Sigmoid colon (tissue), 7 donors: Measurements from ENCODE around the gene PAQR7. TPM values are rescaled to one million over a fixed set of nuclear protein-coding genes. Genes with fewer than 3 reads are reported as not detected.

ENCODE experiments used
- DNase-seq: peaks from one replicate; pipeline ENCODE4 v3.0.0-alpha.2; 2019
- H3K27ac ChIP-seq, 4 donors: fragments of 200-600 bp; sonication (generic); one replicate each; pipeline ENCODE4 v1.5.1; 2016 to 2019; ENCODE audit warnings: mild to moderate bottlenecking in 1 of 4
- H3K27me3 ChIP-seq, 3 donors: fragments of 200-600 bp; sonication (generic); one replicate each; pipeline ENCODE4 v1.5.1; 2019; ENCODE audit warnings: mild to moderate bottlenecking in 1 of 3
- H3K36me3 ChIP-seq, 4 donors: fragments of 200-600 bp; sonication (generic); one replicate each; pipeline ENCODE4 v1.5.1; 2016 to 2019
- H3K4me1 ChIP-seq, 4 donors: fragments of 200-600 bp; sonication (generic); one replicate each; pipeline ENCODE4 v1.5.1; 2017 to 2019
- H3K4me3 ChIP-seq, 4 donors: fragments of 200-600 bp; sonication (generic); one replicate each; pipeline ENCODE4 v1.5.1; 2017 to 2019; ENCODE audit warnings: mild to moderate bottlenecking in 2 of 4, moderate library complexity in 1 of 4
- H3K9me3 ChIP-seq, 4 donors: fragments of 200-600 bp in 3 of 4; sonication (generic) in 3 of 4; one replicate each; pipeline versions ENCODE4 v1.5.1 to v1.6.1; 2013 to 2019
- CTCF ChIP-seq, 4 experiments: fragments of 450-650 bp in 3 of 4; fragments of 200-600 bp in 1 of 4; IDR thresholded peaks; one replicate each; pipeline ENCODE4 v1.5.1; 2016 to 2019; ENCODE audit warnings: antibody characterized with exemption in 4 of 4, mild to moderate bottlenecking in 3 of 4, moderate library complexity in 2 of 4
- EP300 ChIP-seq, 4 donors: sonication (generic); formaldehyde crosslinking; IDR thresholded peaks; one replicate each; pipeline ENCODE4 v1.6.1; 2017; ENCODE audit warnings: antibody characterized with exemption in 4 of 4
- POLR2A ChIP-seq, 2 donors: fragments of 450-650 bp; IDR thresholded peaks; one replicate each; pipeline ENCODE4 v1.6.1; 2016; ENCODE audit warnings: antibody characterized with exemption in 2 of 2, mild to moderate bottlenecking in 2 of 2, moderate library complexity in 2 of 2
- POLR2AphosphoS5 ChIP-seq, 4 donors: sonication (generic); formaldehyde crosslinking; IDR thresholded peaks; one replicate each; pipeline ENCODE4 v1.6.1; 2017; ENCODE audit warnings: antibody characterized with exemption in 4 of 4
- whole genome bisulfite sequencing, 2 donors: extraction: QIAGEN DNeasy Blood & Tissue Kit; methylation state at CpG; one replicate each; pipeline ENCODE4 v1.1.7; 2013; 5-methylcytosine and 5-hydroxymethylcytosine counted together
- intact Hi-C: fragments of 100-400 bp; cut with DNase I; formaldehyde crosslinking; loops from one replicate; pipeline ENCODE4 v1.15.1; 2023
- polyA plus RNA-seq, 3 donors: library from polyadenylated mRNA; stranded (reverse); fragments of 200-250 nt; gene quantifications; one replicate each; pipeline ENCODE4 v1.2.3, GENCODE V29; 2013
- total RNA-seq, 4 donors: library from RNA; depleted of rRNA; stranded (reverse); fragments of >200 nt; gene quantifications; one replicate each; pipeline ENCODE4 v1.1.0, GENCODE V29; 2016
- donor health status: healthy with polysubstance abuse.
- donor health status: Bipolar disorder and iron deficiency.
- donor health status: healthy.

Gene PAQR7
- total and polyA plus RNA-seq, 7 donors: 0.92 to 9.4 (median 4.3) TPM

GRCh38 chr1:25903986-25904385 lies 28.5 kb upstream of the PAQR7 start:
- TF ChIP-seq POLR2A (IDR thresholded peaks at IDR 0.05) (no peak), EP300 (IDR thresholded peaks at IDR 0.05) (no peak), CTCF (IDR thresholded peaks at IDR 0.05) (no peak), POLR2AphosphoS5 (IDR thresholded peaks at IDR 0.05) (no peak)
- Histone ChIP-seq H3K27ac (no peak overlapping the region), H3K36me3 (peaks cover 0 to 40% (median 9%) of the 10 kb centered on the region in 4 donors), H3K27me3 (no peaks in the 10 kb centered on the region), H3K9me3 (no peaks in the 10 kb centered on the region), H3K4me3 (no peak overlapping the region), H3K4me1 (peaks cover 0 to 29% (median 20%) of the 10 kb centered on the region in 4 donors)
- intact Hi-C loops: loop anchor here (5.0 kb wide), 1 partner anchor 208 kb away; the partner anchor contains the start of gene PDIK1L
- peak; percentile 22 for DNase-seq
- WGBS, 2 donors: 68 to 85% methylated on average over 3 of the region's 3 CpGs

GRCh38 chr1:25902462-25902861 lies 27.0 kb upstream of the PAQR7 start:
- H3K4me1 ChIP-seq: peaks cover 0 to 29% (median 20%) of the 10 kb centered on the region in 4 donors
- no peak overlapping the region for H3K4me3 ChIP-seq
- no peaks in the 10 kb centered on the region for H3K27me3 ChIP-seq
- intact Hi-C loops: loop anchor here (5.0 kb wide), 1 partner anchor 210 kb away; the partner anchor contains the start of gene PDIK1L
- H3K36me3 ChIP-seq: peaks cover 0 to 49% (median 9%) of the 10 kb centered on the region in 4 donors
- no peak overlapping the region for H3K27ac ChIP-seq
- no peaks in the 10 kb centered on the region for H3K9me3 ChIP-seq
- WGBS, 2 donors: 78 to 88% methylated on average over 3 of the region's 3 CpGs
- no peak for DNase-seq
- TF ChIP-seq EP300 (IDR thresholded peaks at IDR 0.05): no peak
- TF ChIP-seq POLR2AphosphoS5 (IDR thresholded peaks at IDR 0.05): no peak
- no peak for TF ChIP-seq CTCF (IDR thresholded peaks at IDR 0.05)
- no peak for TF ChIP-seq POLR2A (IDR thresholded peaks at IDR 0.05)

GRCh38 chr1:25900219-25900618 lies 24.7 kb upstream of the PAQR7 start:
- TF ChIP-seq CTCF (IDR thresholded peaks at IDR 0.05) (no peak), POLR2AphosphoS5 (IDR thresholded peaks at IDR 0.05) (no peak), POLR2A (IDR thresholded peaks at IDR 0.05) (no peak), EP300 (IDR thresholded peaks at IDR 0.05) (no peak)
- WGBS, 2 donors: 91 to 92% methylated on average over 5 of the region's 5 CpGs

GRCh38 chr1:25899792-25900191 lies 24.3 kb upstream of the PAQR7 start:
- Histone ChIP-seq H3K4me1 (peaks cover 0 to 23% (median 18%) of the 10 kb centered on the region in 4 donors), H3K27me3 (no peaks in the 10 kb centered on the region), H3K9me3 (no peaks in the 10 kb centered on the region), H3K36me3 (peaks cover 0 to 49% (median 9%) of the 10 kb centered on the region in 4 donors), H3K27ac (no peak overlapping the region), H3K4me3 (no peak overlapping the region)
- 87 to 91% methylated on average over 6 of the region's 6 CpGs for WGBS, 2 donors
- no peak for DNase-seq
- intact Hi-C loops: loop anchor here (5.0 kb wide), 1 partner anchor 213 kb away; the partner anchor contains the start of gene PDIK1L
- TF ChIP-seq POLR2A (IDR thresholded peaks at IDR 0.05) (no peak), EP300 (IDR thresholded peaks at IDR 0.05) (no peak), CTCF (IDR thresholded peaks at IDR 0.05) (no peak), POLR2AphosphoS5 (IDR thresholded peaks at IDR 0.05) (no peak)

More at GRCh38 chr1:25900219-25900618, 24.7 kb upstream of the PAQR7 start:
- DNase-seq: no peak
- H3K36me3 ChIP-seq: peaks cover 0 to 49% (median 9%) of the 10 kb centered on the region in 4 donors
- peaks cover 0 to 24% (median 19%) of the 10 kb centered on the region in 4 donors for H3K4me1 ChIP-seq
- no peak overlapping the region for H3K4me3 ChIP-seq
- intact Hi-C loops: loop anchor here (5.0 kb wide), 1 partner anchor 212 kb away; the partner anchor contains the start of gene PDIK1L
- no peaks in the 10 kb centered on the region for H3K27me3 ChIP-seq
- H3K9me3 ChIP-seq: no peaks in the 10 kb centered on the region
- no peak overlapping the region for H3K27ac ChIP-seq
